ENCODE measurements around the gene RGMB. TPM values are rescaled to one million over a fixed set of nuclear protein-coding genes. Genes with fewer than 3 reads are reported as not detected.

The RGMB gene
- polyA plus RNA-seq, 1 donor (not counting 4 experiments of a cell fraction or from before 2014, with no cell fraction given): 16.3 TPM

DNA sequence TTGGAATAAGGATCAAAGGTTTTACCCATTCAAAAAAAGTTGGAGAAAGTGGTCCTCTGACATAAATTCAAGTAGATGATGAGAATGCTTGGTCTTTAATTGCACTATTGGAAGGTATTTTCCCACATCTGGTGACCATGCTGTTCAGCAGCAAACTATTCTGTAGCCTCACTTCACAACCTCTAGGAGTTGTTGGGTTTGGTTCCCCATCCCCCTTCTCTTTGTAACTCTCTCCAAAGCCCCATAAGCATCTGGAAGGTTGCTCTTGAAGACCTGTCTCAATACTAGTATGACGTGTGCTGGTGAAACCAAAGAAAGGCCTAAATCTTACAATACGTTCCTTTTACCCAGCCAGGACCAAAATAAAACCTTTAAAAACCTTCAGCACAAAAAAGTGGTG lies 8.5 kb downstream of the RGMB start:
- TF ChIP-seq EZH2 (IDR thresholded peaks at IDR 0.05; ENCODE audit: low read length): no peak
- TF ChIP-seq, protein P1, sequence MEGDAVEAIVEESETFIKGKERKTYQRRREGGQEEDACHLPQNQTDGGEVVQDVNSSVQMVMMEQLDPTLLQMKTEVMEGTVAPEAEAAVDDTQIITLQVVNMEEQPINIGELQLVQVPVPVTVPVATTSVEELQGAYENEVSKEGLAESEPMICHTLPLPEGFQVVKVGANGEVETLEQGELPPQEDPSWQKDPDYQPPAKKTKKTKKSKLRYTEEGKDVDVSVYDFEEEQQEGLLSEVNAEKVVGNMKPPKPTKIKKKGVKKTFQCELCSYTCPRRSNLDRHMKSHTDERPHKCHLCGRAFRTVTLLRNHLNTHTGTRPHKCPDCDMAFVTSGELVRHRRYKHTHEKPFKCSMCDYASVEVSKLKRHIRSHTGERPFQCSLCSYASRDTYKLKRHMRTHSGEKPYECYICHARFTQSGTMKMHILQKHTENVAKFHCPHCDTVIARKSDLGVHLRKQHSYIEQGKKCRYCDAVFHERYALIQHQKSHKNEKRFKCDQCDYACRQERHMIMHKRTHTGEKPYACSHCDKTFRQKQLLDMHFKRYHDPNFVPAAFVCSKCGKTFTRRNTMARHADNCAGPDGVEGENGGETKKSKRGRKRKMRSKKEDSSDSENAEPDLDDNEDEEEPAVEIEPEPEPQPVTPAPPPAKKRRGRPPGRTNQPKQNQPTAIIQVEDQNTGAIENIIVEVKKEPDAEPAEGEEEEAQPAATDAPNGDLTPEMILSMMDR (optimal IDR thresholded peaks at IDR 0.05 in 1 of 3, IDR thresholded peaks at IDR 0.05 in 1 of 3, conservative IDR thresholded peaks at IDR 0.05 in 1 of 3; ENCODE audit: extremely low read depth in 1 of 3, insufficient read depth in 2 of 3, low read length in 3 of 3): no peak
- dilution Hi-C loops (cut with MboI; ENCODE audit: extremely low pct_ligation_motif_present, low sequenced_read_pairs): no loop called here
- Histone ChIP-seq H3K27me3 (ENCODE audit: control insufficient read depth, extremely low read depth, insufficient read depth, low read length) (no peaks in the 10 kb centered on the region), H3K9me1 (ENCODE audit: control insufficient read depth, extremely low read depth, insufficient read depth, low read length) (peaks cover 2% of the 10 kb centered on the region), H3K9me3 (ENCODE audit: control insufficient read depth, low read depth, low read length) (no peaks in the 10 kb centered on the region), H2AFZ (ENCODE audit: control insufficient read depth, low read length) (no peak overlapping the region), H3K79me2 (ENCODE audit: control insufficient read depth, insufficient read depth, low read length) (peaks cover 99% of the 10 kb centered on the region), H3K36me3 (ENCODE audit: control insufficient read depth in 2 of 2, extremely low read depth in 1 of 2, insufficient read depth in 2 of 2, low read length in 2 of 2) (peaks cover 6 to 20% of the 10 kb centered on the region in 2 experiments), H3K4me3 (ENCODE audit: control insufficient read depth in 2 of 3, extremely low read depth in 1 of 3, insufficient read depth in 2 of 3, low read depth in 1 of 3, low read length in 3 of 3) (no peak overlapping the region), H3K4me2 (ENCODE audit: control insufficient read depth, extremely low read depth, insufficient read depth, low read depth, low read length) (no peak overlapping the region), H3K27ac (ENCODE audit: control insufficient read depth, insufficient read depth, low read length) (no peak overlapping the region), H4K20me1 (ENCODE audit: control insufficient read depth, extremely low read depth, insufficient read depth, low read length) (peaks cover 10% of the 10 kb centered on the region), H3K9ac (ENCODE audit: control insufficient read depth, extremely low read depth, insufficient read depth, low read length) (no peak overlapping the region), H3K4me1 (ENCODE audit: control insufficient read depth, extremely low read depth, insufficient read depth, low read length) (peaks cover 79% of the 10 kb centered on the region)
- DNase-seq (ENCODE audit: low read depth, low spot score) (no peak), FAIRE-seq (no peak)

DNA sequence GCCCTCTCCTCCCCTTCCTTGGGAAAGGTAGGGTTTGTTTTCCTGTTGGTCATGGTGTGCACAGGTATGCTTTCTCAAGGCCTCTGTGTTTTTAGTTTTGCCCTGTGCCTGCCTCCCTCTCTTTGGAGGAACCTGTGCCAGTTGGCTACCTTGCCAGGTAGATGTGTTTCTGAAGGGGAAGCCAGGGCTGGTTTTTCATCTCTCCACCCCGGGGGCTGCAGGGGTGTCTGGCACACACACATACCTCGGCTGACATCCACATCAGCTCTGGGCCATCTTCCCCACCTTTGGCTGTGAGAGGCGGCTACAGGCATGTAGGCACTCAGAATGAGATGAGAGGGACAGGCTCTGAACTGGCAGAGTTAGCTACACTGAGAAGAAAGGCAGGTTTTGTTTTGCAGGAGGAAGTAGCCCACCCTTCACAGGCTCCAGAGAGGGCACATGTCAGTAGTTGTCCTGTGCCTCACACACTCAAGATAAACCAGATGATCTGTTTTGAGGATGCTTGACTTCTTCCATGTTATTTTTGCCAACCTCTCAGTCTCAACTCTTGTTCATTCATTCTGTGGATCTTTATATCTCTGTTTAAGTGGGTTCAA lies 9.7 kb downstream of the RGMB start:
- Histone ChIP-seq H3K9me1 (ENCODE audit: control insufficient read depth, extremely low read depth, insufficient read depth, low read length) (peaks cover 6% of the 10 kb centered on the region), H3K4me2 (ENCODE audit: control insufficient read depth, extremely low read depth, insufficient read depth, low read depth, low read length) (peak overlapping the region; percentile 11), H2AFZ (ENCODE audit: control insufficient read depth, low read length) (no peak overlapping the region), H3K9me3 (ENCODE audit: control insufficient read depth, low read depth, low read length) (no peaks in the 10 kb centered on the region), H3K4me1 (ENCODE audit: control insufficient read depth, extremely low read depth, insufficient read depth, low read length) (peaks cover 79% of the 10 kb centered on the region), H4K20me1 (ENCODE audit: control insufficient read depth, extremely low read depth, insufficient read depth, low read length) (peaks cover 7% of the 10 kb centered on the region), H3K79me2 (ENCODE audit: control insufficient read depth, insufficient read depth, low read length) (peaks cover 99% of the 10 kb centered on the region), H3K36me3 (ENCODE audit: control insufficient read depth in 2 of 2, extremely low read depth in 1 of 2, insufficient read depth in 2 of 2, low read length in 2 of 2) (peaks cover 9 to 27% of the 10 kb centered on the region in 2 experiments), H3K27me3 (ENCODE audit: control insufficient read depth, extremely low read depth, insufficient read depth, low read length) (no peaks in the 10 kb centered on the region), H3K27ac (ENCODE audit: control insufficient read depth, insufficient read depth, low read length) (no peak overlapping the region), H3K4me3 (ENCODE audit: control insufficient read depth in 2 of 3, extremely low read depth in 1 of 3, insufficient read depth in 2 of 3, low read depth in 1 of 3, low read length in 3 of 3) (no peak overlapping the region), H3K9ac (ENCODE audit: control insufficient read depth, extremely low read depth, insufficient read depth, low read length) (no peak overlapping the region)
- no peak for DNase-seq (ENCODE audit: low read depth, low spot score)
- no peak for FAIRE-seq
- TF ChIP-seq, protein P1 (optimal IDR thresholded peaks at IDR 0.05 in 1 of 3, IDR thresholded peaks at IDR 0.05 in 1 of 3, conservative IDR thresholded peaks at IDR 0.05 in 1 of 3; ENCODE audit: extremely low read depth in 1 of 3, insufficient read depth in 2 of 3, low read length in 3 of 3): no peak
- no peak for TF ChIP-seq EZH2 (IDR thresholded peaks at IDR 0.05; ENCODE audit: low read length)
- dilution Hi-C loops (cut with MboI; ENCODE audit: extremely low pct_ligation_motif_present, low sequenced_read_pairs): no loop called here

Data from keratinocyte (primary cell).